HG03354 (cell line): ENCODE measurements around the gene ACTRT1.

ENCODE experiments used
- ATAC-seq: cut with Tn5 transposase; IDR thresholded peaks from one replicate; pipeline ENCODE4 v1.9.1; 2021; ENCODE audit warnings: mild to moderate bottlenecking; ENCODE audit not compliant: unreplicated experiment, poor library complexity, severe bottlenecking

The ACTRT1 gene

DNA sequence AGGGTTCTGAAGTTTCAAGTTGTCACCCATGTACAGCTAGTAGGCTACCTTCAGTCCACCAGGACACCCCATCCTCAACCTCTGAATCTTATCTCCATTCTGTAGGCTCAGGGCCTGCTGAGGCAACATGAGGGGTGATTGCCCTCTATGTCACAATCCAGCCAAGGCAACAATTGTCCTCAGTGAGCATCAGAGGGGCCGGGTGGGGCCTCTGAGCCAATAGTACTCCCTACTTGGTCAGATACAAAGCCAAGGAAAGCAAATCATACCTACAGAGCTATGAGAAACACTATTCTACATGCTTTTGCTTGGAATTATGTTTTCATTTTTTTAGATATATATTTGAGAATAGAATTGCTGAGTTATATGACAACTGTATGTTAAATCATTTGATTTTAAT is at the start of gene ACTRT1:
ACTRT1 (minus strand) TSS at position 101 of the 400 bp plus-strand sequence. CDS start 197 bp downstream, outside the sequence.
- no peak for ATAC-seq

DNA sequence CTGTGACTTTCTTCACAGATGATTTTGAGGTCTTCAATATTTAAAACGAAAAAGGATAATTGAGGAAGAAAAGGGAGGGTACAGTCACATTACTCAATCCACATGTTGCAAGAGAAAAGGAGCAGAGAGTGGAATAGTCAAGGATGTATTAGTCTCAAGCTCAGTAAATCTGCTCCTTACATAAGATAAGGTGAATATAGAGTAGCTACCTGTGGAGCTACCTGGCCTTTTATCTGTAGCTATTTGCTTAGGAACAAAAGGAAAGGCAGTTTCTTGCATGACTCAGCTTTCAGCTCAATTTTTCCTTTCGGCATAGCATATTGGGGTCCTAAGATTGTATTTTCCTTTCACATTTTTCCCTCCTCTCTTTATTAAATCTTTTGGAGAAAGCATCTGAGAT is 26.3 kb upstream of the ACTRT1 start:
- no peak for ATAC-seq

DNA sequence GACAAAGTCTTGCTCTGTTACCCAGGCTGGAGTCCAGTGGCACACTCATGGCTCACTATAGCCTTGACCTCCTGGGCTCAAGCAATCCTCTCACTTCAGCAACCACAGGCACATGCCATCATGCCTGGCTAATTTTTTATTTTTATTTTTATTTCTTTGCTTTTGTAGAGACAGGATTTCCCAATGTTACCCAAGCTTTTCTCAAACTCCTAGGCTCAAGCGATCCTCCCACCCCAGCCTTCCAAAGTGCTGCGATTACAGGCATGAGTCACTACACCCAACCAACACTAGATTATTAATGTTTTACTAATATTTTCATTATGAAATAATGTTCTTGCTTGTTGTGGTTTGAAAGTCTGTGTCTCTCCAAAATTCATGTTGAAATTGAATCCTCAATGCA is 5.2 kb upstream of the ACTRT1 start:
- ATAC-seq, result no peak

DNA sequence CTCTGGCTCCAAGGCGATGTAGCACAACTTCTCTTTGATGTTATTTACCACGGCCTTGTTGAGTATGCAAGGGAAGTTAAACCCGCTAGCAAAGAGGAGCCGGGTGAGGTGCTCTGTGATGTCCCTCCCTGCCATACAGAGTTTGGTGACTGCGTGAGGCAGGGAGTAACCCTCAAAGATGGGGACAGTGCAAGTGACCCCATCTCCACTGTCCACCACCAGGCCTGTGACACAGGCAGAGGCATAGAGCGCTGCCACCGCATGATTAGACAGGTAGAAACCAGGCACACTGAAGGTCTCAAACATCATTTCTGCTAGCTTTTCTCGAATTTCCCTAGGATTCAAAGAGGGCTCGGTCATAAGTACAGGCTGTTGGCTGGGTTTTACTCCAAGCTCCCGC is 677 bp downstream of the ACTRT1 start:
- ATAC-seq, result no peak

DNA sequence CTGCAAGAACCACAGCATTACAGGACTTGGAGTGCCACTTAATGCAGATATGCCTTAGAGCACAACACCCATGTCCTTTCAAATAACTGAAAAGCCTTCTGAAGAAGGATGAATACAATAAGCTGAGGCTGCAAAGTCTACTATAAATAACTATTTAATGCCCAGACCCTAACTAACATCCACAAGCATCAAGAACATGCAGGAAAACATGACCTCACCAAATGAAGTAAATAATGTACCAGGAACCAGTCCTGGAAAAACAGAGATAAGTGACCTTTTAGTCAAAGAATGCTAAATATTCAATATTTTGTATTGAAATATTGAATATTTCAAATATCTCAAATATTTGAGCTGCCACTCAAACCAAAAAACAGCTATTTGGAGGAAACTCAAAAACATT is 16.9 kb downstream of the ACTRT1 start:
- ATAC-seq, result no peak

DNA sequence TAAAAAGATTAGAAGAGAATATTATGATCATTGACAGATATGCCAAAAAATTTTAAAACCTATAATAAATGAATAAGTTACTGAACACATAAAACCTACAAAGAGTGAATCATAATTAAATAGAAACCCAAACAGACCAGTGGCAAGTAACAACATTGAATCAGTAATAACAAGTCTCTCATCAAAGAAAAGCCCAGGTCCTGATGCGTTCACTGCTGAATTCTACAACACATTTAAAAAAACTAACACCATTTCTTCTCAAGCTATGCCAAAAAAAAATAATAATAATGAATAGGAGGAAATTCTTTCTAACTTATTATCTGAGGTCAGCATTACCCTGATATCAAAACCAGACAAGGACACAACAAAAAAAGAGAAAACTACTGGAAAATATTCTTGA is 30.6 kb downstream of the ACTRT1 start:
- no peak for ATAC-seq

DNA sequence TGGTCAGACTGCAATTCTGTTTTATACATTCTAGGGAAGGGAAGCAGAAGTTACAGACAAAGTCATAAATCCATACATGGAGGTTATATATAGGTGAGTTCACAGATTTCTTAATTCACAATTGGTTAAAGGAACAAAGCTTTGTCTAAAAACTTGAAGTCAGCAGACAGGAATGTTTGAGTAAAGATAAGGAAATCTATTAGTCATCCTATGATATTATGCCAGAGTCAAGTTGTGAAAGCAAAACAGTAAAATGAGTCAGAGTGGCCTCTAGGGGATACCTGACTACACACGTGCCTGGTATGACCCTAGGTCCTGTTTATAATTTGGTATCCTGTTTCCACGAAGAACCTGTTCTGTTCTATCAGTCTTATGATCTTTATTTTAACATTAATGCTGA is 31.5 kb downstream of the ACTRT1 start:
- ATAC-seq, result no peak

DNA sequence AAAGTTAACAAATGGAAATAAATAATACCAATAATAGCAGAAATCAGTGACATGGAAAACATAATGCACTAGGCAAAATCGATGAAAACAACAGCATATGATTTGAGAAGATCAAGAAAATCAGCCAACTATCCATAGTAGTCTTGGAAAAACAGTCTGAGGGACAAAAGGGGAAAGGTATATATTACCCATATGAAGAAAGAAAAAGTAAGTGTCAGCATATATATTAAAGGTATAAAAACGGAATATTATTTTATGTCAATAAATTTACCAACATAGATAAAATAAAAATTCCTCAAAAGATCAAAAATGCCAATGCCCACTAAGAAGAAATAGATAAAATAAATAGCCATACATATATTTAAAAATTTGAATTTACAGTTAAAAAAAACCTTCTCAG is 33.0 kb downstream of the ACTRT1 start:
- ATAC-seq, result no peak

DNA sequence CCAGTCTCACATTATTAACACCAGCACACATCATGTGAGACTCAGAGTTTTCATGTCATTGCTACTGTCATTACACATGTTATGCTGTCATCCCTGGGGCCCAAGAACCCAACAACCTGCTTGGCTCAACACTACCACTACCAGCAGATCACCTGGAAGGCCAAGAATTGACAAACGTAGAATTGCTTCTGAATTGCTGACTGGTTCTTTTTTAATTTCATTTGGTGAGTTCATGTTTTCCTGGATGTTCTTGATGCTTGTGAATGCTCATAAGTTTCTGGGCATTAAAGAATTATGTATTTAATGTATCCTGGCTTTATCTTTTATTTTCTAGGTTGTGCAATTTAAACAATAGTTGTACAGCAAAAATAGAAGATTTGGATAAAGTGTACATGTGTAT is 40.2 kb downstream of the ACTRT1 start:
- ATAC-seq, result no peak

DNA sequence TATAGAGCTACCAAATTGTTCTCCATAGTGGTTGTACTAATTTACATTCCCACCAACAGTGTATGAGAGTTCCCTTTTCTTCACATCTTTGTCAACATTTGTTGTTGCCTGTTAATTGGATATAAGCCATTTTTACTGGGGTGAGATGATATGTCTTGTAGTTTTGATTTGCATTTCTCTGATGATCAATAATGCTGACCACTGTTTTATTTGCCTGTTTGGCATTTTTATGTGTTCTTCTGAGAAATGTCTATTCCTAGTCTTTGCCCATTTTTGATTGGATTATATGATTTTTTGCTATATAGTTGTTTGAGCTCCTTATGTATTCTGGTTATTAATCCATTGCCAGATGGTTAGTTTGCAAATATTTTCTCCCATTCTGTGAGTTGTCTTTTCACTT is 44.3 kb downstream of the ACTRT1 start:
- ATAC-seq, result no peak
